OCI-LY7 (cell line): ENCODE measurements around the gene FOXC2. TPM values are rescaled to one million over a fixed set of nuclear protein-coding genes. Genes with fewer than 3 reads are reported as not detected.
"Not testable (repeated sequence)": the region's sequence is repeated elsewhere in the genome, so short reads cannot be mapped to it uniquely, and the experiment has no call there.

Experiments used
- BruUV-seq: library from RNA; stranded (reverse); fragments of 400-500 nt; replicated peaks from 2 replicates; lab custom pipeline; 2021; lab: Mats Ljungman, UMichigan
- CTCF ChIA-PET: fragments of 300-600 bp; sonication (Branson Sonifier 250); formaldehyde crosslinking; loops from one replicate; lab custom pipeline; 2022; ENCODE audit warnings: antibody characterized with exemption; ENCODE audit not compliant: unreplicated experiment; lab: Charles Lee
- POLR2A ChIA-PET: fragments of 300-600 bp; sonication (Branson Sonifier 250); formaldehyde crosslinking; loops from one replicate; lab custom pipeline; 2022; ENCODE audit warnings: antibody characterized with exemption; lab: Charles Lee
- DNase-seq: peaks from one replicate; pipeline ENCODE4 v3.0.0-alpha.2; 2015; ENCODE audit warnings: low spot score
- H2AFZ ChIP-seq: fragments of 200-600 bp; sonication (generic), shearing (Covaris generic); 2 replicates; pipeline ENCODE4 v1.6.1; 2014; ENCODE audit warnings: mild to moderate bottlenecking, antibody characterized with exemption, low read length, moderate library complexity
- H3K27ac ChIP-seq: fragments of 200-600 bp; sonication (generic); 2 replicates; pipeline ENCODE4 v1.5.1; 2014; ENCODE audit warnings: mixed run types, low read depth, mild to moderate bottlenecking, moderate library complexity, low read length, inconsistent platforms; ENCODE audit not compliant: poor library complexity, severe bottlenecking
- H3K36me3 ChIP-seq: fragments of 200-600 bp; sonication (generic); 2 replicates; pipeline ENCODE4 v1.6.1; 2014; ENCODE audit warnings: mild to moderate bottlenecking, antibody characterized with exemption, low read length, moderate library complexity, mixed read lengths; ENCODE audit not compliant: insufficient read depth
- H3K4me1 ChIP-seq: fragments of 200-600 bp; sonication (generic); 2 replicates; pipeline ENCODE4 v1.5.1; 2014; ENCODE audit warnings: mild to moderate bottlenecking, low read length; ENCODE audit not compliant: insufficient read depth, poor library complexity, severe bottlenecking
- H3K4me2 ChIP-seq: fragments of 200-600 bp; sonication (generic); 2 replicates; pipeline ENCODE4 v1.6.1; 2014; ENCODE audit warnings: mild to moderate bottlenecking, low read length
- H3K4me3 ChIP-seq: fragments of 200-600 bp; sonication (generic); 2 replicates; pipeline ENCODE4 v1.5.1; 2014; ENCODE audit warnings: mild to moderate bottlenecking, low read depth, low read length; ENCODE audit not compliant: poor library complexity, severe bottlenecking
- H3K79me2 ChIP-seq: fragments of 200-600 bp; sonication (generic); 2 replicates; pipeline ENCODE4 v1.6.1; 2016; ENCODE audit warnings: low read depth, mild to moderate bottlenecking, low read length, moderate library complexity, mixed read lengths; ENCODE audit not compliant: insufficient read depth
- H3K9me2 ChIP-seq: fragments of 200-600 bp; sonication (generic); 2 replicates; pipeline ENCODE4 v1.6.1; 2016; ENCODE audit warnings: mild to moderate bottlenecking, low read length, mixed read lengths; ENCODE audit not compliant: insufficient read depth
- H3K9me3 ChIP-seq: fragments of 200-600 bp; sonication (generic); 2 replicates; pipeline ENCODE4 v1.6.1; 2014; ENCODE audit warnings: mild to moderate bottlenecking, mixed run types, low read length, mixed read lengths
- H4K20me1 ChIP-seq: fragments of 200-600 bp; sonication (generic); 2 replicates; pipeline ENCODE4 v1.6.1; 2014; ENCODE audit warnings: mild to moderate bottlenecking, antibody characterized with exemption, low read length, moderate library complexity, mixed read lengths; ENCODE audit not compliant: insufficient read depth
- CTCF ChIP-seq: fragments of 200-600 bp; sonication (generic); conservative IDR thresholded peaks from 2 replicates; pipeline ENCODE4 v1.5.1; 2014; ENCODE audit warnings: mild to moderate bottlenecking, antibody characterized with exemption, low read length, moderate library complexity, mixed read lengths
- EZH2phosphoT487 ChIP-seq: fragments of 200-600 bp; sonication (generic); IDR thresholded peaks from 2 replicates; pipeline ENCODE4 v1.6.1; 2018; ENCODE audit warnings: low read depth, borderline replicate concordance, mild to moderate bottlenecking, mixed run types, antibody characterized with exemption, low read length, moderate library complexity, mixed read lengths
- intact Hi-C: fragments of 100-400 bp; cut with micrococcal nuclease; formaldehyde crosslinking; loops from one replicate; pipeline ENCODE4 v1.10.0; 2022; ENCODE audit not compliant: unreplicated experiment
- total RNA-seq, 2 experiments: library from RNA; depleted of rRNA in 1 of 2; stranded (reverse); fragments of >200 nt in 1 of 2; shearing (Covaris generic) in 1 of 2; gene quantifications; 2 replicates each; pipeline ENCODE4 v1.2.3, GENCODE V29; 2014 to 2022

The FOXC2 gene
- total RNA-seq, 2 experiments from 2014 or later: not detected

- Histone ChIP-seq H3K9me2 (no peaks in the 10 kb centered on the region), H3K9me3 (no peaks in the 10 kb centered on the region), H3K27ac (no peak overlapping the region), H3K4me3 (no peak overlapping the region), H3K36me3 (no peaks in the 10 kb centered on the region), H3K79me2 (no peaks in the 10 kb centered on the region), H3K4me2 (no peak overlapping the region), H2AFZ (no peak overlapping the region), H4K20me1 (no peaks in the 10 kb centered on the region), H3K4me1 (no peaks in the 10 kb centered on the region)
- DNase-seq: no peak
- ChIA-PET CTCF (no interaction called here), POLR2A (no interaction called here)
- no TSS peak for BruUV-seq
- no peak for TF ChIP-seq EZH2phosphoT487
- TF ChIP-seq CTCF: no peak
- intact Hi-C loops: no loop called here
Measured at GRCh38 chr16:86585821-86586611, 19.4 kb downstream of the FOXC2 start.

GRCh38 chr16:86587487-86587886 is 20.9 kb downstream of the FOXC2 start:
- intact Hi-C loops: no loop called here
- ChIA-PET CTCF (no interaction called here), POLR2A (no interaction called here)
- H3K27ac ChIP-seq: no peak overlapping the region
- DNase-seq: no peak
- H3K79me2 ChIP-seq: no peaks in the 10 kb centered on the region
- no peak for TF ChIP-seq EZH2phosphoT487
- TF ChIP-seq CTCF: no peak
- no peaks in the 10 kb centered on the region for H3K36me3 ChIP-seq
- no peak overlapping the region for H2AFZ ChIP-seq
- no peaks in the 10 kb centered on the region for H4K20me1 ChIP-seq
- H3K4me2 ChIP-seq: no peak overlapping the region
- no peak overlapping the region for H3K4me3 ChIP-seq
- H3K9me2 ChIP-seq: no peaks in the 10 kb centered on the region
- H3K9me3 ChIP-seq: no peaks in the 10 kb centered on the region
- BruUV-seq: no TSS peak
- no peaks in the 10 kb centered on the region for H3K4me1 ChIP-seq

- intact Hi-C loops: not testable (repeated sequence)
Measured at GRCh38 chr16:86587955-86588354, 21.3 kb downstream of the FOXC2 start.

More at GRCh38 chr16:86587955-86588354, 21.3 kb downstream of the FOXC2 start:
- POLR2A ChIA-PET, H3K9me2 ChIP-seq, BruUV-seq, H3K4me2 ChIP-seq, H3K27ac ChIP-seq, H3K4me1 ChIP-seq, CTCF ChIA-PET, DNase-seq, H4K20me1 ChIP-seq, H3K4me3 ChIP-seq, H3K9me3 ChIP-seq, H2AFZ ChIP-seq, H3K79me2 ChIP-seq, H3K36me3 ChIP-seq: not testable (repeated sequence)
